Hepatocyte (in vitro differentiated cells): ENCODE measurements around the gene GOLGA6L7. TPM values are rescaled to one million over a fixed set of nuclear protein-coding genes. Genes with fewer than 3 reads are reported as not detected.
A peak's percentile ranks its signal among the peaks of the same experiment; 100 is the strongest.

Experiments used
- DNase-seq: peaks from one replicate; pipeline ENCODE4 v3.0.0-alpha.2; 2016; ENCODE audit warnings: low spot score
- H2AFZ ChIP-seq: fragments of 200-600 bp; sonication (generic); 2 replicates; pipeline ENCODE4 v1.6.0; 2016; ENCODE audit warnings: antibody characterized with exemption, mild to moderate bottlenecking
- H3K27ac ChIP-seq: fragments of 200-600 bp; sonication (generic); 2 replicates; pipeline ENCODE4 v1.5.1; 2016; ENCODE audit warnings: mild to moderate bottlenecking
- H3K27me3 ChIP-seq: fragments of 200-600 bp; sonication (generic); 2 replicates; pipeline ENCODE4 v1.6.1; 2016
- H3K36me3 ChIP-seq: fragments of 200-600 bp; sonication (generic); replicated peaks from 2 replicates; pipeline ENCODE4 v1.5.1; 2016; ENCODE audit warnings: low read depth; ENCODE audit not compliant: insufficient read depth
- H3K4me1 ChIP-seq: fragments of 200-600 bp; sonication (generic); 2 replicates; pipeline ENCODE4 v1.5.1; 2016; ENCODE audit warnings: mild to moderate bottlenecking, moderate library complexity; ENCODE audit not compliant: insufficient read depth
- H3K4me2 ChIP-seq: fragments of 200-600 bp; sonication (generic); 2 replicates; pipeline ENCODE4 v1.6.0; 2016
- H3K4me3 ChIP-seq: fragments of 200-600 bp; sonication (generic); 2 replicates; pipeline ENCODE4 v1.5.1; 2016; ENCODE audit warnings: mild to moderate bottlenecking
- H3K79me2 ChIP-seq: fragments of 200-600 bp; sonication (generic); 2 replicates; pipeline ENCODE4 v1.6.0; 2017; ENCODE audit warnings: mild to moderate bottlenecking
- H3K9me2 ChIP-seq: fragments of 200-600 bp; sonication (generic); replicated peaks from 2 replicates; pipeline ENCODE4 v1.6.0; 2017; ENCODE audit warnings: mild to moderate bottlenecking; ENCODE audit not compliant: insufficient read depth
- H3K9me3 ChIP-seq: fragments of 200-600 bp; sonication (generic); 2 replicates; pipeline ENCODE4 v1.5.1; 2016; ENCODE audit warnings: low read depth, mild to moderate bottlenecking
- H4K20me1 ChIP-seq: fragments of 200-600 bp; sonication (generic); 2 replicates; pipeline ENCODE4 v1.6.0; 2016; ENCODE audit warnings: mild to moderate bottlenecking; ENCODE audit not compliant: insufficient read depth, poor library complexity, severe bottlenecking
- EZH2 ChIP-seq: fragments of 200-600 bp; sonication (generic); IDR thresholded peaks from 2 replicates; pipeline ENCODE4 v1.6.1; 2016; ENCODE audit warnings: antibody characterized with exemption, mild to moderate bottlenecking, borderline replicate concordance
- EZH2phosphoT487 ChIP-seq: fragments of 200-600 bp; sonication (generic); IDR thresholded peaks from one replicate; pipeline ENCODE4 v1.6.1; 2018; ENCODE audit warnings: antibody characterized with exemption, mild to moderate bottlenecking, low read depth, moderate library complexity; ENCODE audit not compliant: unreplicated experiment, severe bottlenecking
- WGBS: methylation state at CpG from one replicate; pipeline ENCODE4 v1.1.6; 2016; ENCODE audit warnings: low lambda C conversion rate; ENCODE audit errors: missing lambda C conversion rate; 5-methylcytosine and 5-hydroxymethylcytosine counted together
- polyA plus RNA-seq: library from polyadenylated mRNA; unstranded; fragments of >200 nt; fragmentation: Nextera tagmentation; extraction: Ambion mirVana; gene quantifications from 2 replicates; pipeline ENCODE4 v1.2.1, GENCODE V29; 2016
- total RNA-seq: library from RNA; depleted of rRNA; stranded (reverse); fragments of >200 nt; gene quantifications from 2 replicates; pipeline ENCODE4 v1.2.3, GENCODE V29; 2014
- TF ChIP-seq, protein P1 (sequence below): fragments of 200-600 bp; sonication (generic); IDR thresholded peaks from 2 replicates; pipeline ENCODE4 v1.5.1; 2016; ENCODE audit warnings: antibody characterized with exemption, mild to moderate bottlenecking; ENCODE audit not compliant: poor library complexity

GOLGA6L7 gene
- total and polyA plus RNA-seq, 2 experiments from 2014 or later: not detected

- peaks cover 5% of the 10 kb centered on the region for H3K4me1 ChIP-seq
- peak overlapping the region; percentile 61 for H3K4me3 ChIP-seq
- H3K36me3 ChIP-seq: no peaks in the 10 kb centered on the region
- H2AFZ ChIP-seq: peak overlapping the region; percentile 86
- no peak for DNase-seq
- H4K20me1 ChIP-seq: no peaks in the 10 kb centered on the region
- H3K9me3 ChIP-seq: no peaks in the 10 kb centered on the region
- H3K27me3 ChIP-seq: peaks cover 15% of the 10 kb centered on the region
- H3K79me2 ChIP-seq: peaks cover 3% of the 10 kb centered on the region
- no peak overlapping the region for H3K27ac ChIP-seq
- H3K9me2 ChIP-seq: no peaks in the 10 kb centered on the region
- TF ChIP-seq EZH2 (no peak), EZH2phosphoT487 (no peak)
- TF ChIP-seq, protein P1, sequence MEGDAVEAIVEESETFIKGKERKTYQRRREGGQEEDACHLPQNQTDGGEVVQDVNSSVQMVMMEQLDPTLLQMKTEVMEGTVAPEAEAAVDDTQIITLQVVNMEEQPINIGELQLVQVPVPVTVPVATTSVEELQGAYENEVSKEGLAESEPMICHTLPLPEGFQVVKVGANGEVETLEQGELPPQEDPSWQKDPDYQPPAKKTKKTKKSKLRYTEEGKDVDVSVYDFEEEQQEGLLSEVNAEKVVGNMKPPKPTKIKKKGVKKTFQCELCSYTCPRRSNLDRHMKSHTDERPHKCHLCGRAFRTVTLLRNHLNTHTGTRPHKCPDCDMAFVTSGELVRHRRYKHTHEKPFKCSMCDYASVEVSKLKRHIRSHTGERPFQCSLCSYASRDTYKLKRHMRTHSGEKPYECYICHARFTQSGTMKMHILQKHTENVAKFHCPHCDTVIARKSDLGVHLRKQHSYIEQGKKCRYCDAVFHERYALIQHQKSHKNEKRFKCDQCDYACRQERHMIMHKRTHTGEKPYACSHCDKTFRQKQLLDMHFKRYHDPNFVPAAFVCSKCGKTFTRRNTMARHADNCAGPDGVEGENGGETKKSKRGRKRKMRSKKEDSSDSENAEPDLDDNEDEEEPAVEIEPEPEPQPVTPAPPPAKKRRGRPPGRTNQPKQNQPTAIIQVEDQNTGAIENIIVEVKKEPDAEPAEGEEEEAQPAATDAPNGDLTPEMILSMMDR: no peak
- WGBS: 28% methylated on average over 42 of the region's 61 CpGs
- H3K4me2 ChIP-seq: peak overlapping the region; percentile 98
Measured at GRCh38 chr15:28886431-28887338, 38.2 kb upstream of the GOLGA6L7 start.

GRCh38 chr15:28885630-28886430, 37.4 kb upstream of the GOLGA6L7 start, which contains the start of gene APBA2:
Gene APBA2 (plus strand): TSS chr15:28885974. CDS start chr15:29053885, 167,911 bp downstream.
- H4K20me1 ChIP-seq: no peaks in the 10 kb centered on the region
- DNase-seq: peak; percentile 64
- H3K9me2 ChIP-seq: no peaks in the 10 kb centered on the region
- H3K79me2 ChIP-seq: peaks cover 3% of the 10 kb centered on the region
- TF ChIP-seq EZH2phosphoT487 (no peak), EZH2 (no peak)
- TF ChIP-seq, protein P1: no peak
- WGBS: 1% methylated on average over 87 of the region's 109 CpGs
- peak within 1 kb of the TSS; percentile 98 for H3K4me2 ChIP-seq
- peak within 1 kb of the TSS; percentile 86 for H2AFZ ChIP-seq
- no peaks in the 10 kb centered on the region for H3K9me3 ChIP-seq
- H3K27ac ChIP-seq: no peak within 1 kb of the TSS
- peaks cover 5% of the 10 kb centered on the region for H3K4me1 ChIP-seq
- no peaks in the 10 kb centered on the region for H3K36me3 ChIP-seq
- H3K4me3 ChIP-seq: peak within 1 kb of the TSS; percentile 67
- peaks cover 15% of the 10 kb centered on the region for H3K27me3 ChIP-seq

- H4K20me1 ChIP-seq: no peaks in the 10 kb centered on the region
- no peaks in the 10 kb centered on the region for H3K9me2 ChIP-seq
- peak overlapping the region; percentile 86 for H2AFZ ChIP-seq
- H3K27ac ChIP-seq: no peak overlapping the region
- H3K4me3 ChIP-seq: peak overlapping the region; percentile 67
- H3K79me2 ChIP-seq: peaks cover 3% of the 10 kb centered on the region
- H3K27me3 ChIP-seq: peaks cover 15% of the 10 kb centered on the region
- peaks cover 5% of the 10 kb centered on the region for H3K4me1 ChIP-seq
- no peak for DNase-seq
- WGBS: 38% methylated on average over 28 of the region's 31 CpGs
- TF ChIP-seq EZH2phosphoT487 (no peak), EZH2 (no peak)
- TF ChIP-seq, protein P1: no peak
- H3K9me3 ChIP-seq: no peaks in the 10 kb centered on the region
- no peaks in the 10 kb centered on the region for H3K36me3 ChIP-seq
- H3K4me2 ChIP-seq: peak overlapping the region; percentile 98
Measured at GRCh38 chr15:28885128-28885629, 36.7 kb upstream of the GOLGA6L7 start.
